ENCODE measurements around the gene TGFBR3.
"Not testable (repeated sequence)": the region's sequence is repeated elsewhere in the genome, so short reads cannot be mapped to it uniquely, and the experiment has no call there.

Gene TGFBR3

GRCh38 chr1:91674107-91674506 is 211.8 kb downstream of the TGFBR3 start:
- no peak for DNase-seq

GRCh38 chr1:91673613-91674012 is 212.3 kb downstream of the TGFBR3 start:
- DNase-seq: no peak

- no peak for DNase-seq
Observed at GRCh38 chr1:91672601-91673161, 213.3 kb downstream of the TGFBR3 start.

- no peak for DNase-seq
Observed at GRCh38 chr1:91670781-91671180, 215.2 kb downstream of the TGFBR3 start.

GRCh38 chr1:91669584-91670350 is 216.2 kb downstream of the TGFBR3 start:
- no peak for DNase-seq

GRCh38 chr1:91666651-91667050 is 219.3 kb downstream of the TGFBR3 start:
- not testable (repeated sequence) for DNase-seq

- no peak for DNase-seq
Observed at GRCh38 chr1:91661121-91661520, 224.8 kb downstream of the TGFBR3 start.

GRCh38 chr1:91660708-91661107 is 225.2 kb downstream of the TGFBR3 start:
- DNase-seq: no peak

- no peak for DNase-seq
Observed at GRCh38 chr1:91655912-91656449, 230.0 kb downstream of the TGFBR3 start.

- peak; percentile 76 for DNase-seq
Observed at GRCh38 chr1:91653183-91653582, 232.8 kb downstream of the TGFBR3 start.

GRCh38 chr1:91651661-91652071 is 234.3 kb downstream of the TGFBR3 start:
- DNase-seq: no peak

- no peak for DNase-seq
Observed at GRCh38 chr1:91651243-91651642, 234.7 kb downstream of the TGFBR3 start.

- DNase-seq: no peak
Observed at GRCh38 chr1:91650764-91651163, 235.2 kb downstream of the TGFBR3 start.

GRCh38 chr1:91647061-91647460 is 238.9 kb downstream of the TGFBR3 start:
- no peak for DNase-seq

- no peak for DNase-seq
Observed at GRCh38 chr1:91645031-91645430, 240.9 kb downstream of the TGFBR3 start.

GRCh38 chr1:91643431-91643830 is 242.5 kb downstream of the TGFBR3 start:
- no peak for DNase-seq

- DNase-seq: no peak
Observed at GRCh38 chr1:91640877-91641526, 244.9 kb downstream of the TGFBR3 start.

- DNase-seq: no peak
Observed at GRCh38 chr1:91637539-91637994, 248.4 kb downstream of the TGFBR3 start.

GRCh38 chr1:91635763-91636162 is 250.2 kb downstream of the TGFBR3 start:
- DNase-seq: no peak

- DNase-seq: no peak
Observed at GRCh38 chr1:91633438-91633837, 252.5 kb downstream of the TGFBR3 start.

GRCh38 chr1:91631718-91632330 is 254.1 kb downstream of the TGFBR3 start:
- no peak for DNase-seq

GRCh38 chr1:91630803-91631202 is 255.1 kb downstream of the TGFBR3 start:
- no peak for DNase-seq
